ENCODE data around the gene ZYG11B. TPM values are rescaled to one million over a fixed set of nuclear protein-coding genes. Genes with fewer than 3 reads are reported as not detected.
A peak's percentile ranks its signal among the peaks of the same experiment; 100 is the strongest.

The ZYG11B gene
- total and polyA plus RNA-seq, 2 of the 13 experiments (the other 11 are each of a cell fraction or from before 2014, with no cell fraction given) = 6.9 to 17.9 TPM

DNA sequence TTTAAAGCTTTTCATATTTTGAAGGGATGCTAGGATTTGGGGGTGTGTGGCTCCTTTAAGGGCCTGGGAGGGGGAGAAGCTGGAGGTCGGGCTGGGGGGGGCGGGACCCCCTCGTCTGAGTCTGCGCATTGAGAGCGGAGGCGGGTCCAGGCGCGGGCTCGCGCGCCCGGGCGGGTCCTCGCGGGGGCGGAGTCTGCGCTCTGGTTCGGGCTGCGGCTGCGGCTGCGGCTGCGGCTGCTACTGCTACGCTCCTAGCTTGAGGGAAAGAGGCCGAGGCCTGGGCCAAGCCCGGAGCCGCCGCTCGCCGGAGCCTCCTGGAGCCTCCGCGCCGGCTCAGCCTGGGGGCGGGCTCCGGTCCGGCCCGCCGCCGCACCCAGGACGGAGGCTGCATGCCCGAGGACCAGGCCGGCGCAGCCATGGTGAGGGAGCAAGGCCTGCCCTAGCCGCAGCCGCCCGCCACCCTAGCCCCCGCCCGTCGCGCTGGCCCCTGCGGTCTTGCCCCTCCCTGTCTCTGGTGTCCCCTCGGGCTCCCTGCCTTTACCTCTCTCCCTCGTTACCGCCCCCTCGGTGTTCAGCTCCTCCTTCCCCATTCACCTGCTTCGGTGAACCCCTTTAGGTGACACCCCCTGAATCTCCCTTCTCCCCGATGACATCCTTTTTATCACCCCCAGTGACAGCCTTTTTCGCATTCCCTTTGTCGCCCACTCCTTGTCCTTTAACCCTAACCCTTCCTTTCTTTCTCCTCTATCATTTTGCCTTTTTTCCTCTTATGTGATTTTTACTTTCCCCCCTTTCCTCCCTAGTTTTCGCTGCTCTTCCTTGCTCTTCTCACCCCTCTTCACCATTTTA lies at the start of gene ZYG11B (continued):
- TF ChIP-seq, protein P1, sequence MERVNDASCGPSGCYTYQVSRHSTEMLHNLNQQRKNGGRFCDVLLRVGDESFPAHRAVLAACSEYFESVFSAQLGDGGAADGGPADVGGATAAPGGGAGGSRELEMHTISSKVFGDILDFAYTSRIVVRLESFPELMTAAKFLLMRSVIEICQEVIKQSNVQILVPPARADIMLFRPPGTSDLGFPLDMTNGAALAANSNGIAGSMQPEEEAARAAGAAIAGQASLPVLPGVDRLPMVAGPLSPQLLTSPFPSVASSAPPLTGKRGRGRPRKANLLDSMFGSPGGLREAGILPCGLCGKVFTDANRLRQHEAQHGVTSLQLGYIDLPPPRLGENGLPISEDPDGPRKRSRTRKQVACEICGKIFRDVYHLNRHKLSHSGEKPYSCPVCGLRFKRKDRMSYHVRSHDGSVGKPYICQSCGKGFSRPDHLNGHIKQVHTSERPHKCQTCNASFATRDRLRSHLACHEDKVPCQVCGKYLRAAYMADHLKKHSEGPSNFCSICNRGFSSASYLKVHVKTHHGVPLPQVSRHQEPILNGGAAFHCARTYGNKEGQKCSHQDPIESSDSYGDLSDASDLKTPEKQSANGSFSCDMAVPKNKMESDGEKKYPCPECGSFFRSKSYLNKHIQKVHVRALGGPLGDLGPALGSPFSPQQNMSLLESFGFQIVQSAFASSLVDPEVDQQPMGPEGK (CRISPR knock-in tag; IDR thresholded peaks at IDR 0.05) = peak; percentile 84
- TF ChIP-seq ZNF530 (CRISPR knock-in tag; IDR thresholded peaks at IDR 0.05; ENCODE audit: low read depth) = no peak
- no peak for TF ChIP-seq ZNF788 (CRISPR knock-in tag; IDR thresholded peaks at IDR 0.05; ENCODE audit: borderline replicate concordance)
- TF ChIP-seq SIN3A (IDR thresholded peaks at IDR 0.05; ENCODE audit: borderline replicate concordance, low read depth, low read length) = 0 out of 2 replicates have a peak, but pooled peaks have one; percentile 64
- no peak for TF ChIP-seq KDM6A (CRISPR knock-in tag; IDR thresholded peaks at IDR 0.05; ENCODE audit: low read depth)
- TF ChIP-seq, protein P2, sequence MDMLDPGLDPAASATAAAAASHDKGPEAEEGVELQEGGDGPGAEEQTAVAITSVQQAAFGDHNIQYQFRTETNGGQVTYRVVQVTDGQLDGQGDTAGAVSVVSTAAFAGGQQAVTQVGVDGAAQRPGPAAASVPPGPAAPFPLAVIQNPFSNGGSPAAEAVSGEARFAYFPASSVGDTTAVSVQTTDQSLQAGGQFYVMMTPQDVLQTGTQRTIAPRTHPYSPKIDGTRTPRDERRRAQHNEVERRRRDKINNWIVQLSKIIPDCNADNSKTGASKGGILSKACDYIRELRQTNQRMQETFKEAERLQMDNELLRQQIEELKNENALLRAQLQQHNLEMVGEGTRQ (IDR thresholded peaks at IDR 0.05; ENCODE audit: low read depth, low read length) = no peak
- TF ChIP-seq, protein P2 (CRISPR knock-in tag; IDR thresholded peaks at IDR 0.05; ENCODE audit: borderline replicate concordance) = no peak
- TF ChIP-seq, protein P3, sequence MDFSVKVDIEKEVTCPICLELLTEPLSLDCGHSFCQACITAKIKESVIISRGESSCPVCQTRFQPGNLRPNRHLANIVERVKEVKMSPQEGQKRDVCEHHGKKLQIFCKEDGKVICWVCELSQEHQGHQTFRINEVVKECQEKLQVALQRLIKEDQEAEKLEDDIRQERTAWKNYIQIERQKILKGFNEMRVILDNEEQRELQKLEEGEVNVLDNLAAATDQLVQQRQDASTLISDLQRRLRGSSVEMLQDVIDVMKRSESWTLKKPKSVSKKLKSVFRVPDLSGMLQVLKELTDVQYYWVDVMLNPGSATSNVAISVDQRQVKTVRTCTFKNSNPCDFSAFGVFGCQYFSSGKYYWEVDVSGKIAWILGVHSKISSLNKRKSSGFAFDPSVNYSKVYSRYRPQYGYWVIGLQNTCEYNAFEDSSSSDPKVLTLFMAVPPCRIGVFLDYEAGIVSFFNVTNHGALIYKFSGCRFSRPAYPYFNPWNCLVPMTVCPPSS (IDR thresholded peaks at IDR 0.05) = no peak
- no peak for TF ChIP-seq HOXD1 (CRISPR knock-in tag; IDR thresholded peaks at IDR 0.05)
- TF ChIP-seq, protein P4, sequence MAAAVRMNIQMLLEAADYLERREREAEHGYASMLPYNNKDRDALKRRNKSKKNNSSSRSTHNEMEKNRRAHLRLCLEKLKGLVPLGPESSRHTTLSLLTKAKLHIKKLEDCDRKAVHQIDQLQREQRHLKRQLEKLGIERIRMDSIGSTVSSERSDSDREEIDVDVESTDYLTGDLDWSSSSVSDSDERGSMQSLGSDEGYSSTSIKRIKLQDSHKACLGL (CRISPR knock-in tag; IDR thresholded peaks at IDR 0.05) = peak; percentile 32; the same call in 1 of the 2 replicates
- no peak for TF ChIP-seq KLF15 (CRISPR knock-in tag; IDR thresholded peaks at IDR 0.05; ENCODE audit: borderline replicate concordance)
- TF ChIP-seq NFYB (CRISPR knock-in tag; IDR thresholded peaks at IDR 0.05) = no peak
- TF ChIP-seq CEBPG (CRISPR knock-in tag; IDR thresholded peaks at IDR 0.05) = no peak
- TF ChIP-seq, protein P5, sequence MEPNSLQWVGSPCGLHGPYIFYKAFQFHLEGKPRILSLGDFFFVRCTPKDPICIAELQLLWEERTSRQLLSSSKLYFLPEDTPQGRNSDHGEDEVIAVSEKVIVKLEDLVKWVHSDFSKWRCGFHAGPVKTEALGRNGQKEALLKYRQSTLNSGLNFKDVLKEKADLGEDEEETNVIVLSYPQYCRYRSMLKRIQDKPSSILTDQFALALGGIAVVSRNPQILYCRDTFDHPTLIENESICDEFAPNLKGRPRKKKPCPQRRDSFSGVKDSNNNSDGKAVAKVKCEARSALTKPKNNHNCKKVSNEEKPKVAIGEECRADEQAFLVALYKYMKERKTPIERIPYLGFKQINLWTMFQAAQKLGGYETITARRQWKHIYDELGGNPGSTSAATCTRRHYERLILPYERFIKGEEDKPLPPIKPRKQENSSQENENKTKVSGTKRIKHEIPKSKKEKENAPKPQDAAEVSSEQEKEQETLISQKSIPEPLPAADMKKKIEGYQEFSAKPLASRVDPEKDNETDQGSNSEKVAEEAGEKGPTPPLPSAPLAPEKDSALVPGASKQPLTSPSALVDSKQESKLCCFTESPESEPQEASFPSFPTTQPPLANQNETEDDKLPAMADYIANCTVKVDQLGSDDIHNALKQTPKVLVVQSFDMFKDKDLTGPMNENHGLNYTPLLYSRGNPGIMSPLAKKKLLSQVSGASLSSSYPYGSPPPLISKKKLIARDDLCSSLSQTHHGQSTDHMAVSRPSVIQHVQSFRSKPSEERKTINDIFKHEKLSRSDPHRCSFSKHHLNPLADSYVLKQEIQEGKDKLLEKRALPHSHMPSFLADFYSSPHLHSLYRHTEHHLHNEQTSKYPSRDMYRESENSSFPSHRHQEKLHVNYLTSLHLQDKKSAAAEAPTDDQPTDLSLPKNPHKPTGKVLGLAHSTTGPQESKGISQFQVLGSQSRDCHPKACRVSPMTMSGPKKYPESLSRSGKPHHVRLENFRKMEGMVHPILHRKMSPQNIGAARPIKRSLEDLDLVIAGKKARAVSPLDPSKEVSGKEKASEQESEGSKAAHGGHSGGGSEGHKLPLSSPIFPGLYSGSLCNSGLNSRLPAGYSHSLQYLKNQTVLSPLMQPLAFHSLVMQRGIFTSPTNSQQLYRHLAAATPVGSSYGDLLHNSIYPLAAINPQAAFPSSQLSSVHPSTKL (CRISPR knock-in tag; IDR thresholded peaks at IDR 0.05) = 0 out of 2 replicates have a peak, but pooled peaks have one; percentile 8

Measured in HepG2 (cell line).